NCI-H1105 treated with DMSO at 0.1 percent for 48 hours (cell line): Measurements from ENCODE around the gene HNRNPR.

Experiments
- DNase-seq: peaks from one replicate; lab custom pipeline; 2025; lab: John Stamatoyannopoulos, UW

Gene HNRNPR

DNA sequence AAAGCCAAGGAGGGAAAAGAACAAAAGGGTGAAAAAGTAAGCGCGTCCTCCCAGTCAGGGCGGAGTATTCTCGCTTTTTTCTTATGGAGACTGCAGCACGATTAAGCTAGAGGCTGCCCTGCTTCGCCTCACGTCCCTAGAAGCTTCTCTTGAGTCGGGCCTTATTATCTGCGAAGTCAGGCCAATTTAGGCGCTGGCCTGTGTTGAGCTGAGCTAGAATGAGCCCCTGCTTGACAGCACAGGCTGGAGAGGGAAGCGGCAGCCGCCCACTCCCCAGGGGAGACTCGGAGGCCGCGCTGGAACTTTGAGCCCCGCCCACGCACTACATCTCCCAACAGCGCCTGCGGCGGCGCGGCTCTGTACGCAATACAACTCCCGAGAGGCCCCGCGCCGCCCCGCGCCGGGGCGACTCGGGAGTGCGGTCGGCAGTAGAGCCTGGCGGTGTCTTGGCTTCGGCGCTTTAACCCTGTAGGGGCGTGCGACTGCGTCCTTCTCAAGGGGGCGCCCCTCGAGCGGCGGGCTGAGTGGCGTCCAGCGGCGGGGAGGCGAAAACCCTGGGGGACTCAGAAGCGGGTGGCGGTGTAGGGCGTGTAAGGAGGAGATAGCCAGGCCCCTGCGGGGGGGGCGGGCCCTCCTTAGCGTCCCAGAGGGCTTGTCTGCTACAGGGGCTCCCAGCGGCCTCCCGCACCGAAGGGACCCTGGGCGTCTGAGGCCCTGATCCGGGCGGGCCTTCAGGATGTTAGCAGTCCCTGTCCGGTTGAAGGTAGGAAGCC, 24.7 kb upstream of the HNRNPR start:
- DNase-seq = peak; percentile 91

GRCh38 chr1:23367791-23368561, 23.9 kb upstream of the HNRNPR start:
- peak; percentile 99 for DNase-seq

- no peak for DNase-seq
Observed at GRCh38 chr1:23367451-23367790, 23.3 kb upstream of the HNRNPR start.

GRCh38 chr1:23366598-23366997, 22.5 kb upstream of the HNRNPR start:
- DNase-seq = no peak

GRCh38 chr1:23366146-23366545, 22.1 kb upstream of the HNRNPR start:
- no peak for DNase-seq

GRCh38 chr1:23362218-23362713, 18.2 kb upstream of the HNRNPR start:
- no peak for DNase-seq

DNA sequence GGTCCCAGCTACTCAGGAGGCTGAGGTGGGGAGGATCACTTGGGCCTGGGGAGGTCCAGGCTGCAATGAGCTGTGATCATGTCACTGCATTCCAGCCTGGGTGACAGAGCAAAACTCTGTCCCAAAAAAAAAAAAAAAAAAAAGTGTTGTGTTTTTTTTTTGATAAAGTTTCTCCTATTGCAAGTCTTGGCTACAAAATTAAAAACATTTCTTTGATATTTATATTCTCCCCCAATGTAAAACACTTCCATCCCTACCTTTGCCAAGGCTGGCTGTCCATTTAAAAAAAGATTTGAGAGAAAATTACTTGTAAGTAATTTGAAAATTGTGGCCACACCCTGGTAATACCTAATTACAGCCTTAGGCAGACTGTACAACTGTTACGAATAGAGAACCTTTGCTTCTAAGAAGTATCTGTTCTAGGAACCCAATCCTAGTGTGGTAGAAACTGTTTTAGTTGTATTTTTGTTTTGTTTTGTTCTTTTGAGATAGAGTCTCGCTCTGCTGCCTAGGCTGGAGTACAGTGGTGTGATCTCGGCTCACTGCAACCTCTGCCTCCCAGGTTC, 14.3 kb upstream of the HNRNPR start:
- no peak for DNase-seq

DNA sequence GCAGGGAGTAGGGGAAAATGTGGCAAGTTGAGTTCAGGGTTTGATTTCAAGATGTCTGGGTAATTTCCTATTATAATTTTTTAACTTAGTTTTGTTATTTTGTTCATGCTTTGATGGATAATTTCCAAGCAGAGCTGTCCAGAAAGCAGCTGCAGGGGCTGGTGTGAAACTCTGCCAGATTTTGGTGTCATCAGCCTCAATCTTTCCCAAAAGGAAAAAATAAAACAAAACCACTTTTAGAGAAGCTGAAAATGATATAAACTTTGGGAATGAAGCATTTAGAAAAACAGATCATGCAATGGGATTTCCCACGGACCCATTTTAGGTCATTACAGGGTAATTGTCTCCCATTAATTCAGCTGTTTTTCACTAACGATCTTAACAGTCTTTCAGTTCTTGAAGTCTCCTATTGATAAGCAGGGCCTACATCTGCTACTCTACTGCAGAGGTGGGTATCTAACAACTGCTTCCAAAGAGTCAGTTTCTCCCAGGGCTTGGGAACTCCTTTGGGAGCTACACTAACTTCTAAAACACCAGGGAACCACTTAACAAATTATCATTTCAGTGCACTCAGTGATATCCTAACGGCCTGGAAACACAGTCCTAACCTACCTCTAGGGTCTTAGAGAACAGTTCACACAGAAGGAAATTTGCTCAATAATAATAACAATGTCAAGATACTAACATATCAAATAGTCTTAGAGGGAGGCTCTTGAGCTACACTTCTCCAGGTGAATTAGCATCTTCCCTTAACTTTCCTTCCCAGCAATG, 13.2 kb upstream of the HNRNPR start:
- DNase-seq = no peak

GRCh38 chr1:23356471-23357137, 12.5 kb upstream of the HNRNPR start:
- peak; percentile 8 for DNase-seq

DNA sequence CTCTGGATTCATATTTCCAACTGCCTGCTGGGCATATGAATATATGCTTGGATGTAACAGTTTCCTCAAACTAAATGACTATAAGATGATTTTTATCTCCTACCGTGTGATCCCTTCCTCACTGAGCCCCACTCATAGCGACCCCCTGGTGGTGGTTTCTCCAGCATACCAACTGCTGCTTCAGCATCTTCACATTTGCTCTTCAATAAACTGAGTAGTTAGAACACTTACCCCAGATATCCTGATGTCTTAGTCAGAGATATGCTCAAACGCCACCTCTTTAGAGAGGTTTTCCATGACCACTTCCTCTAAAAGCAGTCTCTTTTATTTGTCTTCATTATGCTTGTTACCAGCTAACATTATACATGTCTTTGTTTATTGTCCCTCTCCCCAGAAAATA, 10.2 kb upstream of the HNRNPR start:
- no peak for DNase-seq

DNA sequence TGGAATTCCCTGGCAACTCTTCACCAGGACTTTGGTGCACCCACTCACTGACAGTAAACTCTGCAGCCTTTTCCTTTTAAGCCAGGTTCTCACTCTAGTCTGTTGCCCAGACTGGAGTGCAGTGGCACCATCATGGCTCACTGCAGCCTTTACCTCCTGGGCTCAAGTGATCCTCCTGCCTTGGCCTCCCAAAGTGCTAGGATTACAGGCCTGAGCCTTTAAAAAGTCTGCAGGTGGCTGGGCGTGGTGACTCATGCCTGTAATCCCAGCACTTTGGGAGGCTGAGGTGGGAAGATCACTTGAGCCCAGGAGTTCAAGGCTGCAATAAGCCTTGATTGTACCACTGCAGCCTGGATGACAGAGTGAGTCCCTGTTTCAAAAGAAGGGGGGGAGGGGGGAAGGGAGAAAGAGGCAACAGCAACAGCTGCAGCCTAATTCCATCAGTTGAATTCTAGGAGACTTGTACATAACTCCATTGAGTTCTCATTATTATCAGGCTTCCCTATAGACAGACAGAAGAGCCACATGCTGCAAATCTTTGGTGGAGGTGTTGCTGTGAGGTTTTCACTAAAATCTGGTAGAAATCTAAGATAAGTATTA, 8.1 kb upstream of the HNRNPR start:
- no peak for DNase-seq

DNA sequence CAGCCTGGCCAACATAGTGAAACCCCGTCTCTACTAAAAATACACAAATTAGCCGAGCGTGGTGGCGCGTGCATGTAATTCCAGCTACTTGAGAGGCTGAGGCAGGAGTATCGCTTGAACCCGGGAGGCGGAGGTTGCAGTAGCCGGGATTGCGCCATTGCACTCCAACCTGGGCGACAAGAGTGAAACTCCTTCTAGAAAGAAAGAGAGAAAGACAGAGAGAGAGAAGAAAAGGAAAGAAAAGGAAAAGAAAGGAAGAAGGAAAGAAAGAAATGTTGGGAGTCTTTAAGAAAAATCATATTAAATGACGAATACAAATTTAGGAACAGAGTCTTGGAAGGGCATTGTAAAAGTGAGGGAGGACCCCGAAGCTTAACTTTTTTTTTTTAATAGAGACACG, 1.8 kb upstream of the HNRNPR start:
- DNase-seq = no peak

DNA sequence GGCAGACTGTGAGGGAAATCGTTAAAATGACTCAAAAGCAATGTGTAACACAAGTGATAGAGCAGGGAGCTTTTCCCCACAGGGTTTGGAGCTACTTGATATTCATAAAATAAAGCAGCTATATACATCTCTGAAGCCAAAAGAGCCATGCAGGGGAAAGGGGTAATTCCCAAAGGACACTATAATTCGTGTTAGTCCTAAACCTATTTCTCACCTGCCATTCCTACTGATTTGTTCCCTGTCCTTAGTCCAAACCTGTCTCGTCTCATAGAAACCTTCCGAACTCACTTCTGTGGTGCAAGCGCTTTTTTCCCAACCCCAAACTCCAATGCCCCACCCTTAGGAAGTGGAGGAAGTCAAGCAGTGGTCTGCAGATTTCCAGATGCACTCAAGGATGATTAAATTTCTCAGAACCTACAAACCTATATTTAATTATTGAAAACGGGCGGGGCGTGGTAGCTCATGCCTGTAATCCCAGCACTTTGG, 946 bp upstream of the HNRNPR start:
- no peak for DNase-seq

GRCh38 chr1:23343221-23344110, 618 bp downstream of the HNRNPR start:
- peak; percentile 30 for DNase-seq

DNA sequence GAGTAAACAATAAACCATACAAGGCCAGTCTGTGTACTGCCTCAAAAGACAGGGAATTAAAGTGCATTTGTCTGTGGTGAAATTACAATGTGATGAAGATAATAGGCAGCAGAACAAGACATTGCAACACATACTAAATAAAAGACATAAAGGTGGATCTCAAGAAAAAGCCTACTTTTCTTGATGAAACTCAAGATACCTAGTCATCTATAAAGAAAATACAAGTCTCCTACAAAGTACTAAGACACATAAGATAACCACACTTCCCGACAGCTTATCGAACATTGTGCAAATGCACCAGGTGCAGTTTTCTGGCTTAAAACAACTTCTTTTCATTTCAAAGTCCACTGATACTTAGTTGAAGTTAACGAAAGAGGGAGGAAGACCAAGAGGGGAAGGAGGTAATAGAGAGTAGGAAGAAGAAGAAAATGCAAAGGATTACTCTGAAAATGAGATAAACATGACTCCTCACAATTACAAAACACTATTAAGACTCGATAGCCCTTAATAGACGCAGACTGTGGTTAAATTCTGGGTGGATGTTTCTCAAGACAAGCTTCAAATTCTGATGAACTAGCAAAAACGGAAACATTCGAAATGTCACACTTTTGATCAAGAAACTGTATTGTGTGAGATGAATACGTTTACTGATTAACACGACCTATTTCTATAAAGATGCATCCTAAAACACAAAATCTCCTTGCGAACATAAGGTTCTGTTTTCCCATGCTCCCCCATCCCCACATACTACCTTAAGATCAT, 2.0 kb downstream of the HNRNPR start:
- DNase-seq = peak; percentile 23

- DNase-seq = no peak
Observed at GRCh38 chr1:23339632-23340031, 4.5 kb downstream of the HNRNPR start.

DNA sequence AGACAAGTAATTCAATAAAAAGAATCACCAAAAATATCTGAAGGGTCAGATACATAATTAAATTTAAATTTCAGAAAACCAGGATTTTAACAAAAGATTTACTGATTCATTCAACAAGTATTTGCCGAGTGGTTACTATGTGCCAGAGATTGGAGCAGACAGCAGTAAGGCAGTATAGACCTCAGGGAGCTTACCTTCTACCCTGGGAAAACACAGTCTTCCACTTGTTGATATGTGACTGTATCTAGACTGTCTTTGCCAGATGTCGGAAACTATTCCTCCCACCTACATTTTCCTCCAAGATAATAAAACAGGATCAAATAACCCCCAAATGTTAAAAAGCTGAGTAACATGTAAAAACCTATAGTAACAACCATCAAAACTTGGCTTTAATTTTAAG, 6.2 kb downstream of the HNRNPR start:
- DNase-seq = no peak

DNA sequence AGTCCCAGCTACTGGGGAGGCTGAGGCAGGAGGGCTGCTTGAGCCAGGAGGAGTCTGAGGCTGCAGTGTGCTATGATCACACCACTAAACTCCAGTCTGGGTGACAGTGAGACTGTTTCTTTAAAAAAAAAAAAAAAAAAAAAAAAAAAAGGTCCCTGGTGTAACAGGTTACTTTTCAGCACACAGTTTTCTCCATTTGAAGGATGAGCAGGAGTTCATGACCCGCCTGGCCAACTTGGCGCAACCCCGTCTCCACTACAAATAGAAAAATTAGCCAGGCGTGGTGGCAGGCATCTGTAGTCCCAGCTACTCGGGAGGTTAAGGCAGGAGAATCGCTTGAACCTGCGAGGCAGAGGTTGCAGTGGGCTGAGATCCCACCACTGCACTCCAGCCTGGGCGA, 12.4 kb downstream of the HNRNPR start:
- no peak for DNase-seq

- DNase-seq = no peak
Observed at GRCh38 chr1:23330846-23331245, 13.2 kb downstream of the HNRNPR start.
